ENCODE measurements around the gene MISP.

MISP gene

DNA sequence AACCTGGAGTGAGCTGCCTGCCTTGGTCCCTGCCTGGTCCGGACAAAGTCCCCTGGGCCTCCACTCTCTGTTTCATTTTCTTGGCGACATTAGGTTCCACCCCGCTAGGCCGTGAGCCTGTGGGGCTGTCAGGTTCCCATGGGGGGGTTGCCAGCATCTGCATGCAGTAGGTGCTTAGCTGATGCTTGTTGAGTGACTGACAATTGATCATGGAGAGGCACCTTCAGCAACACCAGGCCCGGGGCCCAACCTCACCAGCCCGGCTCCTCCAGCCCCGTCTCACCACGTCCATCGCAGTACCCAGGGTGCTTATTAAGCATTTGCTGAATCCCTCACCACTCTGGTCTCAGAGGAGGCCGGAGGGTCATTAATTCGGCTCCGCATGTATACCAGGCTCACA, 13.4 kb downstream of the MISP start:
- no peak for DNase-seq (ENCODE audit: low read depth)
- TF ChIP-seq, protein P1, sequence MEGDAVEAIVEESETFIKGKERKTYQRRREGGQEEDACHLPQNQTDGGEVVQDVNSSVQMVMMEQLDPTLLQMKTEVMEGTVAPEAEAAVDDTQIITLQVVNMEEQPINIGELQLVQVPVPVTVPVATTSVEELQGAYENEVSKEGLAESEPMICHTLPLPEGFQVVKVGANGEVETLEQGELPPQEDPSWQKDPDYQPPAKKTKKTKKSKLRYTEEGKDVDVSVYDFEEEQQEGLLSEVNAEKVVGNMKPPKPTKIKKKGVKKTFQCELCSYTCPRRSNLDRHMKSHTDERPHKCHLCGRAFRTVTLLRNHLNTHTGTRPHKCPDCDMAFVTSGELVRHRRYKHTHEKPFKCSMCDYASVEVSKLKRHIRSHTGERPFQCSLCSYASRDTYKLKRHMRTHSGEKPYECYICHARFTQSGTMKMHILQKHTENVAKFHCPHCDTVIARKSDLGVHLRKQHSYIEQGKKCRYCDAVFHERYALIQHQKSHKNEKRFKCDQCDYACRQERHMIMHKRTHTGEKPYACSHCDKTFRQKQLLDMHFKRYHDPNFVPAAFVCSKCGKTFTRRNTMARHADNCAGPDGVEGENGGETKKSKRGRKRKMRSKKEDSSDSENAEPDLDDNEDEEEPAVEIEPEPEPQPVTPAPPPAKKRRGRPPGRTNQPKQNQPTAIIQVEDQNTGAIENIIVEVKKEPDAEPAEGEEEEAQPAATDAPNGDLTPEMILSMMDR (IDR thresholded peaks at IDR 0.05; ENCODE audit: low read depth, low read length, missing control alignments): no peak
- H3K4me3 ChIP-seq (ENCODE audit: low read depth, low read length): no peak overlapping the region
- in situ Hi-C loops (cut with HindIII; ENCODE audit: low sequenced_read_pairs): no loop called here

DNA sequence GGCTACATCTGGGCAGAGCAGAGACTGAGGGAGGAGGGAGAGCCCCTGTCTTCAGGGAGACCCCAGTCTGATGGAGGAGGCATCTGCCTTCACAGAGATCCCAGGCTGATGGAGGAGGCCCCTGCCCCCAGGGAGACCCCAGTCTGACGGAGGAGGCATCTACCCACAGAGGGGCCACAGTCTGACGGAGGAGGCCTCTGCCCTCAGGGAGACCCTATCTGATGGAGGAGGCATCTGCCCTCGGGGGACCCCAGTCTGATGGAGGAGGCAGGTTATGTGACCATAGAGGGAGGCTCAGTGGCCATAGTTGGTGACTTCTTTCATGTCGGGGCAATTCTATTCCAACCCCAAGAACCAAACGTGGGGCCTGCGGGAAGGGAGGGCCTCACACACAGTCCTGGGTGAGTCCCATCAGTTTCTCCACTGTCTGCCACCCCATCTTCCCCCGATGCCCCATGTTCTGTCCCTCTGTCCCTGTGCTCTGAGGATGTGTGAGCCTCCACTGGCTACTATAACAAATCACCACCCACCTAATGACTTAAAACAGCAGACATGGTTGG, 14.3 kb downstream of the MISP start:
- no peak overlapping the region for H3K4me3 ChIP-seq (ENCODE audit: low read depth, low read length)
- no peak for DNase-seq (ENCODE audit: low read depth)
- in situ Hi-C loops (cut with HindIII; ENCODE audit: low sequenced_read_pairs): no loop called here
- TF ChIP-seq, protein P1 (IDR thresholded peaks at IDR 0.05; ENCODE audit: low read depth, low read length, missing control alignments): no peak

GRCh38 chr19:768424-768823, 17.5 kb downstream of the MISP start:
- in situ Hi-C loops (cut with HindIII; ENCODE audit: low sequenced_read_pairs): no loop called here
- DNase-seq (ENCODE audit: low read depth): peak; percentile 89
- no peak overlapping the region for H3K4me3 ChIP-seq (ENCODE audit: low read depth, low read length)
- TF ChIP-seq, protein P1 (IDR thresholded peaks at IDR 0.05; ENCODE audit: low read depth, low read length, missing control alignments): no peak

GRCh38 chr19:769616-770015, 18.7 kb downstream of the MISP start:
- no peak for DNase-seq (ENCODE audit: low read depth)
- in situ Hi-C loops (cut with HindIII; ENCODE audit: low sequenced_read_pairs): no loop called here
- TF ChIP-seq, protein P1 (IDR thresholded peaks at IDR 0.05; ENCODE audit: low read depth, low read length, missing control alignments): no peak
- H3K4me3 ChIP-seq (ENCODE audit: low read depth, low read length): no peak overlapping the region

DNA sequence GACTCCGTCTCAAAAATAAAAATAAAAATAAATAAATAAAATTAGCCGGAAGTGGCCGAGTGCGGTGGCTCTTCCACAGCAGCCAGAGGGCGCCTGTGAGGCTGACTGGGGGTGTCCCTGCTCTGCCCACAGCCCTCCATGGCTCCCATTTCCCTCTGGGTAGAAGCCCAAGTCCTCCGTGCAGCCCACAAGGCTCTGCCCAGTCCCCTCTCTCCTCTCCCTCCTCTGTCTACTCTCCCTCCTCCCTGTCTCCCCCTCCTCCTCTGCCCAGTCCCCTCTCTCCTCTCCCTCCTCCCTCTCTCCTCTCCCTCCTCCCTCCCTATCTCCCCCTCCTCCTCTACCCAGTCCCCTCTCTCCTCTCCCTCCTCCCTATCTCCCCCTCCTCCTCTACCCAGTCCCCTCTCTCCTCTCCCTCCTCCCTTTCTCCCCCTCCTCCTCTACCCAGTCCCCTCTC, 20.4 kb downstream of the MISP start:
- H3K4me3 ChIP-seq (ENCODE audit: low read depth, low read length): no peak overlapping the region
- TF ChIP-seq, protein P1 (IDR thresholded peaks at IDR 0.05; ENCODE audit: low read depth, low read length, missing control alignments): peak; percentile 57
- DNase-seq (ENCODE audit: low read depth): no peak
- in situ Hi-C loops (cut with HindIII; ENCODE audit: low sequenced_read_pairs): no loop called here

DNA sequence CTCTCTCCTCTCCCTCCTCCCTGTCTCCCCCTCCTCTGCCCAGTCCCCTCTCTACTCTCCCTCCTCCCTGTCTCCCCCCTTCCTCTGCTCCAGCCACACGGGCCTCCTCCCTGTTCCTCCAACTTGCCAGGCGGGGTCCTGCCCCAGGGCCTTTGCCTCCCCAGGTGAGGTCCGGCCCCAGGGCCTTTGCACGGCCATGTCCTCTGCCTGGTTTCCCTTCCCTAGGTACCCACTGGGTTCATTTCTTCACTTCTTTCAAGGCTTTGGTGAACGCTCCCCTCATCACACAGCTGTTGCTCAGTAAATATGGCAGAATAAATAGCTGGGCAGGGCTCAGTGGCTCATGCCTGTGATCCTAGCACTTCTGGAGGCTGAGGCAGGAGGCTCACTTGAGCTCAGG, 21.2 kb downstream of the MISP start:
- TF ChIP-seq, protein P1 (IDR thresholded peaks at IDR 0.05; ENCODE audit: low read depth, low read length, missing control alignments): no peak
- DNase-seq (ENCODE audit: low read depth): no peak
- H3K4me3 ChIP-seq (ENCODE audit: low read depth, low read length): no peak overlapping the region
- in situ Hi-C loops (cut with HindIII; ENCODE audit: low sequenced_read_pairs): no loop called here
